CD14-positive monocyte (primary cell): ENCODE measurements around the gene SETD5. TPM values are rescaled to one million over a fixed set of nuclear protein-coding genes. Genes with fewer than 3 reads are reported as not detected.
A peak's percentile ranks its signal among the peaks of the same experiment; 100 is the strongest.

ENCODE experiments used
- DNase-seq, 3 donors: peaks; one replicate each; pipeline ENCODE4 v3.0.0-alpha.2; 2011 to 2022
- H2AFZ ChIP-seq: 2 replicates; pipeline ENCODE4 v1.6.0; 2012; ENCODE audit warnings: mild to moderate bottlenecking, low read depth, low read length, inconsistent platforms; ENCODE audit not compliant: insufficient read depth, poor library complexity, severe bottlenecking
- H3K27ac ChIP-seq, 2 donors: 1 replicate in 1 of 2; 2 replicates in 1 of 2; pipeline ENCODE4 v1.5.1; 2012 to 2013; ENCODE audit warnings: low read length in 2 of 2, control low read depth in 1 of 2, inconsistent platforms in 1 of 2, low read depth in 1 of 2, mild to moderate bottlenecking in 1 of 2
- H3K27me3 ChIP-seq, 2 donors: one replicate each; pipeline versions ENCODE4 v1.6.0 to v1.6.1; 2011 to 2013; ENCODE audit warnings: low read length in 2 of 2; ENCODE audit not compliant: control insufficient read depth in 2 of 2, insufficient read depth in 2 of 2
- H3K36me3 ChIP-seq, 2 donors: replicated peaks in 1 of 2; 1 replicate in 1 of 2; 2 replicates in 1 of 2; pipeline versions ENCODE4 v1.5.1 to v1.6.1; 2012 to 2013; ENCODE audit warnings: low read length in 2 of 2, control low read depth in 1 of 2, inconsistent platforms in 1 of 2, mild to moderate bottlenecking in 1 of 2; ENCODE audit not compliant: insufficient read depth in 2 of 2, control insufficient read depth in 1 of 2
- H3K4me1 ChIP-seq, 2 donors: 1 replicate in 1 of 2; 2 replicates in 1 of 2; pipeline versions ENCODE4 v1.5.1 to v1.6.1; 2012 to 2013; ENCODE audit warnings: low read length in 2 of 2, control low read depth in 1 of 2, inconsistent platforms in 1 of 2, mild to moderate bottlenecking in 1 of 2, moderate library complexity in 1 of 2; ENCODE audit not compliant: insufficient read depth in 2 of 2, control insufficient read depth in 1 of 2
- H3K4me2 ChIP-seq: replicated peaks from 2 replicates; pipeline ENCODE3; 2012; ENCODE audit warnings: low read length, moderate library complexity, mild to moderate bottlenecking; ENCODE audit not compliant: poor library complexity, severe bottlenecking; ENCODE audit errors: extremely low read depth
- H3K4me3 ChIP-seq, 3 experiments: fragments of 200-600 bp in 1 of 3; sonication (generic) in 1 of 3; replicated peaks in 1 of 3; 1 replicate in 2 of 3; 2 replicates in 1 of 3; pipeline ENCODE4 v1.5.1; 2011 to 2013; ENCODE audit warnings: low read length in 3 of 3, mild to moderate bottlenecking in 3 of 3, control low read depth in 2 of 3, low read depth in 2 of 3, inconsistent platforms in 1 of 3, moderate library complexity in 1 of 3
- H3K79me2 ChIP-seq: 2 replicates; pipeline ENCODE4 v1.6.0; 2012; ENCODE audit warnings: mild to moderate bottlenecking, control low read depth, inconsistent platforms, low read length, moderate library complexity; ENCODE audit not compliant: insufficient read depth
- H3K9ac ChIP-seq: 2 replicates; pipeline ENCODE4 v1.6.0; 2017; ENCODE audit warnings: low read length, mild to moderate bottlenecking; ENCODE audit not compliant: insufficient read depth, poor library complexity, severe bottlenecking
- H3K9me3 ChIP-seq, 2 donors: replicated peaks in 1 of 2; 1 replicate in 1 of 2; 2 replicates in 1 of 2; pipeline versions ENCODE4 v1.5.1 to v1.6.1; 2012 to 2013; ENCODE audit warnings: low read length in 2 of 2, control low read depth in 1 of 2; ENCODE audit not compliant: control insufficient read depth in 1 of 2, insufficient read depth in 1 of 2
- H4K20me1 ChIP-seq: 2 replicates; pipeline ENCODE4 v1.6.0; 2012; ENCODE audit warnings: mild to moderate bottlenecking, low read length, control low read depth, moderate library complexity; ENCODE audit not compliant: insufficient read depth
- H3K27ac Mint-ChIP-seq, 7 donors: one replicate each; pipeline ENCODE4 v1.8.0; 2020; ENCODE audit warnings: mild to moderate bottlenecking in 7 of 7, mixed read lengths in 7 of 7, moderate library complexity in 6 of 7, inconsistent platforms in 2 of 7
- H3K27me3 Mint-ChIP-seq, 3 donors: one replicate each; pipeline ENCODE4 v1.8.0; 2021 to 2022; ENCODE audit warnings: low read depth in 3 of 3, mild to moderate bottlenecking in 3 of 3, mixed read lengths in 3 of 3, moderate library complexity in 3 of 3, inconsistent platforms in 1 of 3
- H3K36me3 Mint-ChIP-seq, 2 donors: one replicate each; pipeline ENCODE4 v1.8.0; 2020; ENCODE audit warnings: mixed read lengths in 2 of 2, inconsistent platforms in 1 of 2, mild to moderate bottlenecking in 1 of 2
- H3K4me1 Mint-ChIP-seq: one replicate; pipeline ENCODE4 v1.8.0; 2020; ENCODE audit warnings: mild to moderate bottlenecking, mixed read lengths
- H3K4me3 Mint-ChIP-seq, 2 donors: one replicate each; pipeline ENCODE4 v1.8.0; 2020; ENCODE audit warnings: mild to moderate bottlenecking in 2 of 2, mixed read lengths in 2 of 2, moderate library complexity in 1 of 2
- H3K9me3 Mint-ChIP-seq, 7 donors: one replicate each; pipeline ENCODE4 v1.8.0; 2020 to 2022; ENCODE audit warnings: mixed read lengths in 7 of 7, mild to moderate bottlenecking in 6 of 7, moderate library complexity in 6 of 7, inconsistent platforms in 2 of 7
- CTCF ChIP-seq: fragments of 200-600 bp; IDR thresholded peaks from one replicate; pipeline ENCODE4 v1.8.0; 2022; ENCODE audit warnings: antibody characterized with exemption, mild to moderate bottlenecking
- WGBS: methylation state at CpG from one replicate; pipeline ENCODE4 v1.1.5; 2013; ENCODE audit warnings: missing lambda C conversion rate; ENCODE audit not compliant: insufficient coverage; 5-methylcytosine and 5-hydroxymethylcytosine counted together
- intact Hi-C, 2 donors: fragments of 100-400 bp; cut with micrococcal nuclease; formaldehyde crosslinking; loops; one replicate each; pipeline versions ENCODE4 v1.15.0 to v1.15.1; 2023
- polyA plus RNA-seq, 3 donors: library from polyadenylated mRNA; depleted of rRNA in 1 of 3; unstranded in 2 of 3; stranded (reverse) in 1 of 3; fragments of 300-500 nt in 2 of 3; fragments of >200 nt in 1 of 3; fragmentation: Illumina TruSeq in 2 of 3; gene quantifications; 1 replicate in 2 of 3; 2 replicates in 1 of 3; pipeline ENCODE4 v1.2.3, GENCODE V29; 2012 to 2021

Gene SETD5
- polyA plus RNA-seq, 3 donors: 4.1 to 51.5 (median 13.7) TPM

DNA sequence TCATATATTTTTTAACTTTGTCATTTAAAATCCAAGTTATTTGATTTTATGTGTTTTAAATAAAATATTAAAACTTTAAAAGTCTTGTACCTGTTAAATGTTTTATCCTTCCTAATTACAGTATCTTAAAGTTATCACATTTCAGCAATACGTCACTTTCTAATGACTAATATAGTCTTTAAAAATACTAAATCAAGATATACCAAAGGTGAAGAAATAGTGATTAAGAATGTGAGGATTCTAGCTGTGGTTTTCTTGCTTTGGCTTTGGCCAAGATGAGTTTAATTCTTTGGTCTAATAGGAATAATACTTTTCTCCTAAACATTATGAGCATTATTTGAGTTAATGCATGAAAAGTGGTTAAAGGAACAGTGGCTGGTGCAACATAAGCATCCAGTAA lies 13.9 kb downstream of the SETD5 start:
- no peak overlapping the region for H3K27ac Mint-ChIP-seq

GRCh38 chr3:9412293-9412692 lies 14.9 kb downstream of the SETD5 start:
- intact Hi-C loops: no loop called here
- H3K36me3 ChIP-seq: peaks cover 0 to 7% of the 10 kb centered on the region in 2 donors
- peaks cover 23 to 37% of the 10 kb centered on the region in 2 donors for H3K4me1 ChIP-seq
- H3K4me1 Mint-ChIP-seq: peaks cover 42% of the 10 kb centered on the region
- WGBS: no CpG with 5 or more reads among the region's 1 CpG
- H3K9ac ChIP-seq: no peak overlapping the region
- H3K4me3 Mint-ChIP-seq: no peak overlapping the region
- TF ChIP-seq CTCF: no peak
- no peak for DNase-seq
- H3K79me2 ChIP-seq: peaks cover 98% of the 10 kb centered on the region
- H3K36me3 Mint-ChIP-seq: peaks cover 5 to 7% of the 10 kb centered on the region in 2 donors
- no peak overlapping the region for H3K4me3 ChIP-seq
- peak overlapping the region in 1 of 2 donors; percentile 55 for H3K27ac ChIP-seq
- peaks cover 93% of the 10 kb centered on the region for H4K20me1 ChIP-seq
- H2AFZ ChIP-seq: no peak overlapping the region
- H3K27me3 Mint-ChIP-seq: peaks cover 0 to 2% (median 0%) of the 10 kb centered on the region in 3 donors
- H3K27ac Mint-ChIP-seq: peak overlapping the region in 6 of 7 donors; percentile 19 to 82 (median 60)
- no peaks in the 10 kb centered on the region for H3K9me3 Mint-ChIP-seq
- H3K27me3 ChIP-seq: no peaks in the 10 kb centered on the region
- no peaks in the 10 kb centered on the region for H3K9me3 ChIP-seq
- no peak overlapping the region for H3K4me2 ChIP-seq

More for the DNA sequence above, 13.9 kb downstream of the SETD5 start:
- H3K36me3 ChIP-seq: peaks cover 0 to 7% of the 10 kb centered on the region in 2 donors
- H3K9ac ChIP-seq: no peak overlapping the region
- H3K4me3 ChIP-seq: no peak overlapping the region
- no peaks in the 10 kb centered on the region for H3K9me3 Mint-ChIP-seq
- H3K9me3 ChIP-seq: no peaks in the 10 kb centered on the region
- intact Hi-C loops: no loop called here
- H4K20me1 ChIP-seq: peaks cover 93% of the 10 kb centered on the region
- H2AFZ ChIP-seq: no peak overlapping the region
- WGBS: no CpG with 5 or more reads among the region's 1 CpG
- H3K27me3 ChIP-seq: no peaks in the 10 kb centered on the region
- peaks cover 44% of the 10 kb centered on the region for H3K4me1 Mint-ChIP-seq
- peaks cover 22 to 31% of the 10 kb centered on the region in 2 donors for H3K4me1 ChIP-seq
- no peak for DNase-seq
- H3K36me3 Mint-ChIP-seq: peaks cover 5 to 7% of the 10 kb centered on the region in 2 donors
- TF ChIP-seq CTCF: no peak
- no peak overlapping the region for H3K4me2 ChIP-seq
- H3K79me2 ChIP-seq: peaks cover 98% of the 10 kb centered on the region
- H3K4me3 Mint-ChIP-seq: no peak overlapping the region
- H3K27ac ChIP-seq: peak overlapping the region; percentile 57 to 76
- H3K27me3 Mint-ChIP-seq: peaks cover 0 to 2% (median 0%) of the 10 kb centered on the region in 3 donors
